Astrocyte of the spinal cord (primary cell): ENCODE results near the gene SH2D6.

ENCODE experiments used
- DNase-seq: peaks from one replicate; pipeline ENCODE4 v3.0.0; 2011; ENCODE audit warnings: low read depth, low spot score
- H3K4me3 ChIP-seq: 2 replicates; pipeline ENCODE4 v1.5.1; 2011; ENCODE audit warnings: low read depth, mild to moderate bottlenecking, low read length, moderate library complexity
- in situ Hi-C: cut with HindIII; loops from 2 replicates; pipeline ENCODE4 v1.10.0; 2017; ENCODE audit warnings: low sequenced_read_pairs
- TF ChIP-seq, protein P1 (sequence below): IDR thresholded peaks from 2 replicates; pipeline ENCODE4 v1.5.1; 2012; ENCODE audit warnings: low read depth, mild to moderate bottlenecking, low read length, inconsistent platforms

Gene SH2D6

DNA sequence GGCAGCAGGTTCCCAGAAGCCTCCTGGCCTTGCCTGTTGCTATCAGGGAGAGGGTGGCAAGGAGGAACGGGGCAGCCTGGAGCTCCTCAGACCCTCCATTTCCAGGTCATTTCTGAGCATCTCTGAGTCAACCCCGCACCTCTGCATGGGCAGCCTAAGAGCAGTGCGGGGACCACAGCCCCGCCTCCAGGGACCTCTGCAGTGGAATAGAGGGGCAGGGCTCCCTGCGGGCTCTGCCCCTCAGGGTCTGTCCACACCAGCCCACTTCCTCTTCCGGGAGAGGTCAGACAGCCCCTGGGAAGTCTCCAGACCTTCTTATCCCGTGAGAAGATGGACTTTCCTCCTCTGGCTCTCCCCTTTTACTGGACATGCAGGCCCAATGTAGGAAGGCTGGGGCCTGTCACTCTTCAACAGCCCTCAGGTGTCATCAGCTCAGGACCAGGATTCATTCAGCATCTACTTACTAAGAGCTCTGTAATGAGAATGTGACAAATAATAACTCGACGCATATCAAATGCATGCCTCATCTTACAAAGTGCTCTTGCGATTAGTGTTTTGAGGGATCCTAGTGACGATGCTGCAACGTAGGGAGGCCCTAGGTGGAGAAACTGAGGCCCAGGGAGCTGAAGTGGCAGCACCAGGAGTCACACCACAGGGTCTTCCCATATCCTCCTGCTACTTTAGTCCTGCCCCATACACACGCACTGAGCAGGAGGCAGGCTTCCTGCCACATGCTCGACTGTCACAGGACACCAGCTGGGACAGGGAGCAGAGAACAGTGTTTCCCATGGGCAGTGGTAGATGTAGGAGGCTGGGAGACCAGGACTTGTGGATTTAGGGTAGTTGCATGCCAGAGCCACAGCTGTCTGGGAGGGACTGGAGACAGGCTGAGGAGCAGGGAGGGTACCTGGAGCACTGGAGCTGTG lies 28.0 kb downstream of the SH2D6 start:
- H3K4me3 ChIP-seq, result no peak overlapping the region
- in situ Hi-C loops, result no loop called here
- no peak for DNase-seq
- TF ChIP-seq, protein P1, sequence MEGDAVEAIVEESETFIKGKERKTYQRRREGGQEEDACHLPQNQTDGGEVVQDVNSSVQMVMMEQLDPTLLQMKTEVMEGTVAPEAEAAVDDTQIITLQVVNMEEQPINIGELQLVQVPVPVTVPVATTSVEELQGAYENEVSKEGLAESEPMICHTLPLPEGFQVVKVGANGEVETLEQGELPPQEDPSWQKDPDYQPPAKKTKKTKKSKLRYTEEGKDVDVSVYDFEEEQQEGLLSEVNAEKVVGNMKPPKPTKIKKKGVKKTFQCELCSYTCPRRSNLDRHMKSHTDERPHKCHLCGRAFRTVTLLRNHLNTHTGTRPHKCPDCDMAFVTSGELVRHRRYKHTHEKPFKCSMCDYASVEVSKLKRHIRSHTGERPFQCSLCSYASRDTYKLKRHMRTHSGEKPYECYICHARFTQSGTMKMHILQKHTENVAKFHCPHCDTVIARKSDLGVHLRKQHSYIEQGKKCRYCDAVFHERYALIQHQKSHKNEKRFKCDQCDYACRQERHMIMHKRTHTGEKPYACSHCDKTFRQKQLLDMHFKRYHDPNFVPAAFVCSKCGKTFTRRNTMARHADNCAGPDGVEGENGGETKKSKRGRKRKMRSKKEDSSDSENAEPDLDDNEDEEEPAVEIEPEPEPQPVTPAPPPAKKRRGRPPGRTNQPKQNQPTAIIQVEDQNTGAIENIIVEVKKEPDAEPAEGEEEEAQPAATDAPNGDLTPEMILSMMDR, result no peak

DNA sequence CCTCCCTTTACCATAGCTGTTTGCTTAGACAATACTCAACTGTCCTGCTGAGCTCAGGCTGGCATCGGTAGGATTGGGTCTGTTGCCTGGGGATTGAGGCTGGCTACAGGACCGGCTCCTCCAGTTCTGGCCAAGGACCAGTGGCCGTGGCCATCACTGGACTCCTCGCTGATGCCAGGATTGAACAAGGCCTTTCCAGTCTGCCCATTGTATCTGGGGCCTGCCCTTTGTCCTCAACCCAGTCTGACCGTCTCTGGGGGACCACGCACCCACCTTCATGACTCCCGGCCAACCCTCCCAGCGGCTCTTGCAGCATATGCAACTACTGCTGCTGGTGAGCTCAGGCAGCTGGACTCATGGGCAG lies 28.7 kb downstream of the SH2D6 start:
- TF ChIP-seq, protein P1, result no peak
- in situ Hi-C loops, result no loop called here
- DNase-seq, result no peak
- no peak overlapping the region for H3K4me3 ChIP-seq

DNA sequence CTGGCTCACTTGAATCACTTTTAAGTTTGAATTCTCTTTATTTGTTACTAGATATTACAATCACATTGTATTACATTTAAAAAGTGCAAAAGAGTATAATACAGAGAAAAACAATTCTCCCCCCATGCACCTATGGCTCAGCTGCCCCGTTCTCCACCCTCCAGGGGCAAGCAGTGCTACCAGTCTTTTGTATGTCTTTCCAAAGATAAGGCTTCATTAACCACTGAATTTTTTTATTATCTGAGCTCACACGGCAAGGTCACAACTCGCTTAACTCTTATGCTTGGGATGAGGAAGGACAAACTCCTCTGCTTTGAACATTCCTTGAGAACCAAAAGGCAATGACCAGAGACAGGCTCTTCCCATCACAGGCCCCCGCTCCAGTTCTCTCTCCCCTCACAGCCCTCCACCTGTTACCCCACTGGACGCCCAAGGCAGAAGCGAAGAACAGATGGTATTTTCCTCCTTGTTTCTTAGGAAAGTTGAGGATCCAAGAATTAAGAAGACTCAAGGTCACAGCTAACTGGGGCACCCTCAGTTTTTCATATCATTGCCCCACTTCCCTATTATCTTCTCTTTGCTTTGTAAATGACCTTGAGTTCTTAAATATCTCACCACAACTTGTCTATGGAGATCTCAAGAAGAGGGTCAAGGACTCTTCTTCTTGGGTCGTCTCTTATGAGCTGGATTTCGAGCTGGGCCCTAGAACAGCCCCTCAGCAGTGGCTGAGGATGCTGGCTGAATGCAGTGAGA lies 30.1 kb downstream of the SH2D6 start:
- DNase-seq, result no peak
- TF ChIP-seq, protein P1, result no peak
- in situ Hi-C loops, result no loop called here
- H3K4me3 ChIP-seq, result no peak overlapping the region

DNA sequence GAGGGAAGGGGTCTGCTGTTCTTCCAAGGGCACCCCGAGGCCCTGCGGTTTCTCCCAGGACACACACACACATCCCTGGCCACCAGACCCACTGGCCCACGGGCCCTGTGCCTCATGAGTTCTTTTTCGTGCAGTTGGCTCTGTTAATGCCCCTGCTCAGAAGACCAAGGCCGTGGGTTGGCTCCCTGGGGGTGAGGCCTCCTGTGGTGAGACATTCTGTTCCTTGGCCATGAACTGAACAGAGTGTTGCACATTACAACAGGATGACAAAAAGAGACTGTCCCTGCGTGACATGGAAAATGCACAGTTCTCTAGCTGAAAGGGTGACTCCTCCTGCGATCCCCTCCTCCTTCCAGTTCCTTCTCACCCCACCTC lies 30.7 kb downstream of the SH2D6 start:
- in situ Hi-C loops, result no loop called here
- DNase-seq, result no peak
- H3K4me3 ChIP-seq, result no peak overlapping the region
- TF ChIP-seq, protein P1, result no peak

DNA sequence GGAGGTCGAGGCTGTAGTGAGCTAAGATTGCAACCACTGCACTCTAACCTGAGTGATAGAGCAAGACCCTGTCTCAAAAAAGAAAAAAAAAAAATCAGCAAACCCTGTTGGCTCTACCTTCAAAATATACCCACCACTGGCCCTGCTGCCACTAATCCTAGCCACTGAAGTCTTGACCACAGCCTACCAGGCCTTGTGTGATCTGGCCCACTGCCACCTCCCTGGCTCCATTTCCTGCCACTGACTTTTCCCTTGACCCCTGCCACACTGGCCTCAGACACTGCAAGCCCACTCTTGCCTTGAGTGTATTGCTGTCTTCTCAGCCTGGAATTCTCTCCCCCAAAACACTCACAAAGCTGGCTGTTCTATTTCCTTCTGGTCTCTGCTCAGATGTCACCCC lies 33.7 kb downstream of the SH2D6 start:
- no peak overlapping the region for H3K4me3 ChIP-seq
- in situ Hi-C loops, result no loop called here
- TF ChIP-seq, protein P1, result no peak
- DNase-seq, result no peak

DNA sequence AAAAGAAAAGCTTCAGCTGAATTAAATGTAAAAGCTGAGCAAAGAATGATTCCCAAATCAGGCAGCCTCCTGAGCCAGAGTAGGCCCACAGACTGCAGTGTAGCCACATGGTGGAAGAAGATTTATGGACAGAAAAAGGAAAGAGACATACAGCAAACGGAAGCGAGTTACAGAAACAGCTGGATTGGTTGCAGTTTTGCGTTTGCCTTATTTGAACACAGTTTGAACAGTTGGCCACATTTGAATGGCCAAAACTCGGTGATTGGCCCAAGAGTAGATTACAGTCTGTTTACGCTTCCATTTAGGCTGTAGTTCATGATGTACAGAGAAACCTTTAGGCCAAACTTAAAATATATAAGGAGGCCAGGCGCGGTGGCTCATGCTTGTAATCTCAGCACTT lies 35.1 kb downstream of the SH2D6 start:
- in situ Hi-C loops, result no loop called here
- TF ChIP-seq, protein P1, result no peak
- DNase-seq, result no peak
- no peak overlapping the region for H3K4me3 ChIP-seq
